ENCODE measurements around the gene CBX2. TPM values are rescaled to one million over a fixed set of nuclear protein-coding genes. Genes with fewer than 3 reads are reported as not detected.

CBX2 gene
- total and polyA plus RNA-seq, 2 of the 4 experiments (the other 2 are of a cell fraction), result 2.0 to 3.2 TPM

GRCh38 chr17:79796763-79797491, 19.0 kb downstream of the CBX2 start, which contains the start of gene CBX8:
CBX8 (minus strand) TSS chr17:79797077; CDS start chr17:79796998, 79 bp downstream.
- H3K23ac ChIP-seq (ENCODE audit: low read depth, low read length), result peak within 1 kb of the TSS; percentile 66
- ATAC-seq (ENCODE audit: low read depth), result peak; percentile 83
- no TSS peak for BruUV-seq (replicated peaks)
- H3K9me3 ChIP-seq (ENCODE audit: control insufficient read depth, insufficient read depth, low read length), result no peaks in the 10 kb centered on the region; the same call in 1 of the 2 replicates
- H3K36me3 ChIP-seq (ENCODE audit: control insufficient read depth, insufficient read depth, low read length), result peaks cover 9% of the 10 kb centered on the region; the same call in 1 of the 2 replicates
- H3K4me1 ChIP-seq (ENCODE audit: control insufficient read depth, insufficient read depth, low read length), result peaks cover 17% of the 10 kb centered on the region
- peak within 1 kb of the TSS; percentile 13; the same call in 1 of the 2 replicates for H4K5ac ChIP-seq (ENCODE audit: low read depth, low read length)
- 1% methylated on average over 41 of the region's 79 CpGs; no CpG with 5 or more reads in 1 of the 2 experiments for WGBS, 2 experiments (ENCODE audit: extremely low coverage in 2 of 2, insufficient read length in 1 of 2)
- ChIA-PET CTCF (interaction anchor here (0.9 kb wide), 1 partner anchor 208 kb away, joined by 3 read pairs; no protein-coding TSS in a partner anchor), POLR2A (ENCODE audit: unreplicated experiment) (interaction anchor here (0.6 kb wide), 4 partner anchors 13 to 50 kb away, joined by 3 to 8 read pairs (median 6); partner anchors contain the start of gene CBX4)
- peak within 1 kb of the TSS; percentile 22; the same call in 1 of the 2 replicates for H3K56ac ChIP-seq (ENCODE audit: extremely low read depth, insufficient read depth, low read length)
- peaks cover 14% of the 10 kb centered on the region for H4K20me1 ChIP-seq (ENCODE audit: insufficient read depth, low read length)
- peak within 1 kb of the TSS; percentile 80 for H3K14ac ChIP-seq (replicated peaks; ENCODE audit: low read depth, low read length)
- H2BK5ac ChIP-seq (ENCODE audit: low read depth, low read length, poor library complexity, severe bottlenecking), result peak within 1 kb of the TSS; percentile 79
- H2BK120ac ChIP-seq (ENCODE audit: low read depth, low read length), result peak within 1 kb of the TSS; percentile 76; the same call in 1 of the 2 replicates
- H3K18ac ChIP-seq (ENCODE audit: low read depth, low read length), result peak within 1 kb of the TSS; percentile 40; the same call in 1 of the 2 replicates
- peak within 1 kb of the TSS; percentile 97 for H3K4me2 ChIP-seq (ENCODE audit: low read depth, low read length)
- H3K9ac ChIP-seq (ENCODE audit: low read depth, low read length), result peak within 1 kb of the TSS; percentile 82
- peak within 1 kb of the TSS; percentile 78 for H3K27ac ChIP-seq (ENCODE audit: insufficient read depth, low read length)
- DNase-seq, result peak; percentile 99
- H3K4ac ChIP-seq (ENCODE audit: low read depth, low read length), result peak within 1 kb of the TSS; percentile 90
- peak within 1 kb of the TSS; percentile 24; the same call in 1 of the 3 replicates for H2BK15ac ChIP-seq (ENCODE audit: low read depth, low read length)
- peaks cover 43% of the 10 kb centered on the region for H3K27me3 ChIP-seq (ENCODE audit: control insufficient read depth, insufficient read depth, low read length)
- peak within 1 kb of the TSS; percentile 65 for H3K4me3 ChIP-seq (ENCODE audit: insufficient read depth, low read depth, low read length)
- peaks cover 5% of the 10 kb centered on the region; the same call in 1 of the 2 replicates for H3K9me1 ChIP-seq (ENCODE audit: insufficient read depth, low read length)
- peak within 1 kb of the TSS in 1 of 2 experiments; percentile 92; a peak in 2 of 4 replicates for H4K8ac ChIP-seq (ENCODE audit: low read depth in 2 of 2, low read length in 2 of 2)
- peak within 1 kb of the TSS; percentile 89; the same call in 1 of the 2 replicates for H2AK5ac ChIP-seq (ENCODE audit: low read depth, low read length)
- peak within 1 kb of the TSS; percentile 78 for H4K91ac ChIP-seq (ENCODE audit: insufficient read depth, low read depth, low read length)
- peaks cover 8 to 23% of the 10 kb centered on the region in 2 experiments; a peak in 2 of 4 replicates for H3K79me1 ChIP-seq (ENCODE audit: low read depth in 1 of 2, low read length in 2 of 2)
- H2AFZ ChIP-seq (replicated peaks; ENCODE audit: low read length, poor library complexity), result peak within 1 kb of the TSS; percentile 94
- dilution Hi-C loops (cut with HindIII; ENCODE audit: low sequenced_read_pairs, unreplicated experiment) (no loop called here), in situ Hi-C loops (cut with MboI; ENCODE audit: low sequenced_read_pairs) (no loop called here), intact Hi-C loops (cut with micrococcal nuclease) (no loop called here)
- H2BK20ac ChIP-seq (ENCODE audit: low read depth, low read length), result 0 out of 2 replicates have a peak within 1 kb of the TSS, but pooled peaks have one; percentile 21
- peak within 1 kb of the TSS; percentile 83 for H2AK9ac ChIP-seq (replicated peaks; ENCODE audit: low read depth, low read length, poor library complexity)
- TF ChIP-seq MAZ (IDR thresholded peaks at IDR 0.05; ENCODE audit: borderline replicate concordance, low read depth, low read length), result peak; percentile 100
- TF ChIP-seq CTCF (conservative IDR thresholded peaks at IDR 0.05; ENCODE audit: low read depth, low read length), result peak; percentile 48
- TF ChIP-seq CEBPB (IDR thresholded peaks at IDR 0.05; ENCODE audit: low read depth, low read length), result no peak
- peak; percentile 90 for TF ChIP-seq USF2 (IDR thresholded peaks at IDR 0.05; ENCODE audit: low read depth, low read length)
- TF ChIP-seq RFX5 (IDR thresholded peaks at IDR 0.05; ENCODE audit: low read depth, low read length), result no peak
- TF ChIP-seq ELK1 (IDR thresholded peaks at IDR 0.05; ENCODE audit: borderline replicate concordance, low read depth, low read length), result no peak
- no peak for TF ChIP-seq RAD21 (IDR thresholded peaks at IDR 0.05; ENCODE audit: low read length)
- peak; percentile 14; the same call in 1 of the 2 replicates for TF ChIP-seq FOS (IDR thresholded peaks at IDR 0.05; ENCODE audit: low read depth, low read length)
- TF ChIP-seq MXI1 (IDR thresholded peaks at IDR 0.05; ENCODE audit: borderline replicate concordance, low read depth, low read length), result peak; percentile 80; the same call in 1 of the 2 replicates
- no peak for TF ChIP-seq SMC3 (IDR thresholded peaks at IDR 0.05; ENCODE audit: low read depth, low read length)
- no peak for TF ChIP-seq CHD1 (IDR thresholded peaks at IDR 0.05; ENCODE audit: low read depth, low read length)
- no peak for TF ChIP-seq MAFK (IDR thresholded peaks at IDR 0.05; ENCODE audit: low read depth, low read length)
